VCaP (cell line): ENCODE results near the gene CAPZB.

Experiments
- H3K27ac ChIP-seq: fragments of 450-650 bp; 2 replicates; pipeline ENCODE4 v1.5.1; 2017
- CTCF ChIP-seq: fragments of 450-650 bp; conservative IDR thresholded peaks from 2 replicates; pipeline ENCODE4 v1.5.1; 2017; ENCODE audit warnings: mild to moderate bottlenecking, moderate library complexity

Gene CAPZB

GRCh38 chr1:19319196-19319595, 166.1 kb downstream of the CAPZB start:
- no peak overlapping the region for H3K27ac ChIP-seq
- TF ChIP-seq CTCF = no peak

GRCh38 chr1:19317126-19317910, 168.0 kb downstream of the CAPZB start:
- no peak overlapping the region for H3K27ac ChIP-seq
- TF ChIP-seq CTCF = no peak

GRCh38 chr1:19315378-19316198, 169.8 kb downstream of the CAPZB start:
- no peak overlapping the region for H3K27ac ChIP-seq
- no peak for TF ChIP-seq CTCF

DNA sequence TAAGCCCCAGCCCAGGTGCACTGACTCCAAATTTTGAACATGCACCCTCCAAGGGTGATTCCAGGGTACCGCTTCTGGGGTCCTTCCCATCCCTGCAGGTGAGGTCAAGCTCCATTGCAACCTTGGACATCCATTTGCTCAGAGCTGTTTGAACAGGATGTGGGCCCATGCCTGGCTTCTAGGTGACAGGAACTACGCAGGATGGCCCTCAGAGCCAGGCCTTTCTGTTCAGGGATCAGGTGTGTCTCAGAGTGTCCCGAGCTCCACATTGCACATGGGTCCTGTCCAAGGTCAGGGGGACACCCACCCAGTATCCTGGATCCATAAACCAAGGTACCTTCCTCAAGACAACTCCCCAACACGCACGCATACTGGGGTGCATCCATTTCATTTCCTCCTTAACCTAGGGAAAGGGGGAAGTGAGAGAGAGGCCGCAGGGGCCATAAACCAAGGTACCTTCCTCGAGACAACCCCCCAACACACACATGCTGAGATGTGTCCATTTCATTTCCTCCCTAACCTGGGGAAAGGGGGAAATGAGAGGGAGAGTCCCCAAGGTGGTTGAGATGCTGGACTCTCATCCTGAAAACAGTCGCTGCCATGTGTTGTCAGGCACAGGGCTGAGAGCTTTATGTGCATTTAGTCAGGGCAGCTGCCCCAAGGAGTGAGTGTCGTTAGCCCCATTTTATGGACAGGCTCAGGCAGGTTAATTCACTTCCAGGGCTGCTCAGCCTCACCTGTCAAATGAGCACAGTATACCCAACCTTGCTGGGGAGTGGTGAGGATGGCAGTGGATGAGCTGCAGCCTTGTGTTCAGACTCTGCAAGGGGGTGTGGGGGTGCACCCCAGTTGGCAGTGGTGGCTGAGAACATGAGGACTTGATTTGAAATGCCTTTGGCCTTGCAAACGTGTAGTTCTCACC, 171.1 kb downstream of the CAPZB start:
- H3K27ac ChIP-seq = no peak overlapping the region
- TF ChIP-seq CTCF = no peak

DNA sequence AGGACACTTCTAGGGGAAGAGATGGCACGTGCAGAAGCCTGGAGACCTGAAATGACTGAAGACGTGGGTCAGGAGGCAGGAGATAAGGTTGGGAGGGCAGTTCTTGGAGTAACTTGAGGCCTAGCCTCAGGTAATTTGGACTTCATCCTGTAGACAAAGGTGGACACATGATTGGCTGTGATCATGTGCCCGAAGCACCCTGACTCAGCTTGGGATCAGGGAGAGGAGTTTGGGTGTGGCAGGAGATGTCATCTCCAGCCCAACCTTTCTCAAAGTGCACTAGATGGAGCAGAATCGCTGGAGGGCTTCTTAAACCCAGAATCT, 171.7 kb downstream of the CAPZB start:
- no peak overlapping the region for H3K27ac ChIP-seq
- no peak for TF ChIP-seq CTCF

GRCh38 chr1:19312782-19313635, 172.3 kb downstream of the CAPZB start:
- no peak for TF ChIP-seq CTCF
- H3K27ac ChIP-seq = peak overlapping the region; percentile 83
